GM21360 (cell line): Measurements from ENCODE around the gene NIT1.

ENCODE experiments used
- ATAC-seq: cut with Tn5 transposase; IDR thresholded peaks from one replicate; pipeline ENCODE4 v1.9.1; 2021; ENCODE audit warnings: mild to moderate bottlenecking, moderate library complexity; ENCODE audit not compliant: unreplicated experiment

The NIT1 gene

GRCh38 chr1:161145832-161146231 lies 27.9 kb downstream of the NIT1 start:
- no peak for ATAC-seq

- no peak for ATAC-seq
Measured at GRCh38 chr1:161153176-161153575, 35.3 kb downstream of the NIT1 start.

- peak; percentile 76 for ATAC-seq
Measured at GRCh38 chr1:161153682-161154337, 35.9 kb downstream of the NIT1 start, which contains the start of gene UFC1. Gene UFC1 (plus strand): TSS chr1:161153978. CDS start chr1:161153998, 20 bp downstream.

- ATAC-seq = no peak
Measured at GRCh38 chr1:161157867-161158266, 40.0 kb downstream of the NIT1 start.

GRCh38 chr1:161158316-161159010 lies 40.6 kb downstream of the NIT1 start:
- no peak for ATAC-seq

GRCh38 chr1:161159087-161159912 lies 41.4 kb downstream of the NIT1 start, which contains the start of gene USP21:
Gene USP21 (plus strand): TSS chr1:161159500. CDS start chr1:161160641, 1,141 bp downstream.
- peak; percentile 80 for ATAC-seq

GRCh38 chr1:161159913-161160243 lies 42.0 kb downstream of the NIT1 start:
- no peak for ATAC-seq

GRCh38 chr1:161160671-161161145 lies 42.8 kb downstream of the NIT1 start:
- no peak for ATAC-seq

- no peak for ATAC-seq
Measured at GRCh38 chr1:161161652-161162051, 43.7 kb downstream of the NIT1 start.

- no peak for ATAC-seq
Measured at GRCh38 chr1:161162052-161162451, 44.1 kb downstream of the NIT1 start.

GRCh38 chr1:161162806-161163205 lies 44.9 kb downstream of the NIT1 start:
- ATAC-seq = no peak

- ATAC-seq = no peak
Measured at GRCh38 chr1:161163793-161164192, 45.9 kb downstream of the NIT1 start.

- no peak for ATAC-seq
Measured at GRCh38 chr1:161164901-161165610, 47.2 kb downstream of the NIT1 start.

- peak; percentile 88 for ATAC-seq
Measured at GRCh38 chr1:161165742-161166668, 48.1 kb downstream of the NIT1 start, which contains the start of gene PPOX. Gene PPOX (plus strand): TSS chr1:161166426. CDS start chr1:161166848, 422 bp downstream.

GRCh38 chr1:161166669-161167548 lies 49.0 kb downstream of the NIT1 start:
- no peak for ATAC-seq

GRCh38 chr1:161168906-161169305 lies 51.0 kb downstream of the NIT1 start:
- no peak for ATAC-seq
